ENCODE data around the gene KRT36.

DNA sequence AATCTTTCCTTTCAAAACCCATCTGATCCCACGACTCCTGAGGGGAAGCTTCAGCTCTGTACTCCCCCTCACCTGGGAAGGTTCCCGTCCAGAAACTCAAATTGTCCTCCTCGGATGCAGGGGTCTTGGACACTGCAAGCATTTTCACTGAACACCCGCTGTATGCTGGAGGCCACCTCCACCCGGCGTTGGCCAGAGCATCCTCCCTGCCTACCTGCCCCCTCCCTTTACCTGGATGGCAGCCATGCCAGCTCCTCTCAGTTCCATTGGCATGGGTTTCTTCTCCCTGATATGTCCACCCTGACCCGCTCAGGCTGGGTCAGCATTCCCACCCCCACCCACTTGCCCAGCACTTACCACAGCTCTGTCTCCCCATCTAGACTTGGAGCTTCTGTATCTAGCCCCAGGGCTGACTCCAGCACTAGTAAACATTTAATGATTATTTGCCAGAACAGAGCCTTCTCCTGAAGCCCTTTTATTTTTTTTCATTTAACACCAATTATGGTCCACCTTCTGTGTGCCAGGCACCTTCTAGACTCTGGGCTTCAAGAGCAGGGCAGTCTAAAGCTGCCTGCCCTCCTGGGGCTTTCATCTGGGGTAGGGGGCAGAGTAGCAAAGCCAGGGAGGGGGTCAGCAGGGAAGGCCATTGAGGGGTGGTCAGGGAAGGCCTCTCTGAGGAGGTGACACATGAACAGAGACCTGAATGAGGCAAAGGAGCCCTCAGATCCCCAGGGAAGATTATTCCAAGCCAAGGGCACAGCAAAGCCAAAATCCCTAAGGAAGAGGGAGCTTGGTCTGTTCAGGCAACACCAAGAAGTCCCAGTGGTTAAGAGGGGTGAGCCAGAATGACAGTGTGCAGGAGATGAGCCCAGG, 47.3 kb upstream of the KRT36 start:
- TF ChIP-seq POLR2AphosphoS5 (IDR thresholded peaks at IDR 0.05; ENCODE audit: insufficient read depth in 1 of 2, low read depth in 1 of 2) (no peak), POLR2A (IDR thresholded peaks at IDR 0.05) (no peak), CTCF (IDR thresholded peaks at IDR 0.05) (no peak)
